LNCAP (cell line): ENCODE results near the gene PTPRM.

Experiments used
- CTCF ChIP-seq: fragments of 450-650 bp; IDR thresholded peaks from 2 replicates; pipeline ENCODE4 v1.5.1; 2017; ENCODE audit warnings: mild to moderate bottlenecking

Gene PTPRM

GRCh38 chr18:8319798-8320489 lies 752.8 kb downstream of the PTPRM start:
- no peak for TF ChIP-seq CTCF

GRCh38 chr18:8322486-8322885 lies 755.4 kb downstream of the PTPRM start:
- TF ChIP-seq CTCF = no peak

- TF ChIP-seq CTCF = no peak; the same call in 1 of the 2 replicates
These were observed 757.4 kb downstream of the PTPRM start for GRCh38 chr18:8324343-8325065.

GRCh38 chr18:8326763-8327394 lies 759.8 kb downstream of the PTPRM start:
- no peak for TF ChIP-seq CTCF

- TF ChIP-seq CTCF = no peak
These were observed 761.0 kb downstream of the PTPRM start for GRCh38 chr18:8328126-8328525.

- no peak for TF ChIP-seq CTCF
These were observed 762.2 kb downstream of the PTPRM start for GRCh38 chr18:8329186-8329771.

- no peak for TF ChIP-seq CTCF
These were observed 763.5 kb downstream of the PTPRM start for GRCh38 chr18:8330575-8330974.
